ENCODE measurements around the gene SCYL1. TPM values are rescaled to one million over a fixed set of nuclear protein-coding genes. Genes with fewer than 3 reads are reported as not detected.

Gene SCYL1
- total and polyA plus RNA-seq, 8 donors, result 40.1 to 83.9 (median 43.1) TPM

DNA sequence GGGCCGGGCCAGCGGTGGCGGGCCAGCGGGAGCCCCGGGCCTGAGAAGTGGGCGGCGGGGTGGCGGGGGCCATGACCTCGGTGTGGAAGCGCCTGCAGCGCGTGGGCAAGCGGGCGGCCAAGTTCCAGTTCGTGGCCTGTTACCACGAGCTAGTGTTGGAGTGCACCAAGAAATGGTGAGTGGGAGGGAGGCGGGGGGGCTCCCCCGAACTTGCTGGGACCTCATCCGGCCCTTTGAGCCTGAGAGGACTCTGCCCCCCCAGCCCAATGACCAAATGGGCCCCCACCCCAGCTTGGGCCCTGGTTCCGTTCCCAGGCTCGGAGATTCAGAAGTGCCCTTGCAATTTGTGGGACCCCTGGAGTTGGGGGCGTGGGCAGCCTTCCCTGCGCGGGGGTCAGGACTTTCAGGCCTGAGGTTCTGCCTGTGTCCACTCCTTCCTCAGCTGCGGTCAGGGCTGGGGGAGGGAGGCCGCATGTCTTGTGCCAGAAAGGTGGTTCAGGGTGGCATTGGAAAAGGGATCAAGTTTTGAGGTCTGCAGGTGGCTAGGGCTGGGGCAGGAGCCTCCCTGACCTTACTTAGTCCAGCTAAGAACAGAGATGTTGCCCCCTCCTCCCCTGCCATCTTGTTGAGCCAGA, 51.5 kb downstream of the SCYL1 start:
- no peak for ATAC-seq
- H3K9me3 ChIP-seq, result no peaks in the 10 kb centered on the region
- WGBS, 2 donors, result 30 to 61% methylated on average over 11 to 26 of the region's 26 CpGs
- TF ChIP-seq CTCF (IDR thresholded peaks at IDR 0.05), result no peak
- peak in 2 of 6 donors; percentile 45 to 51 for DNase-seq
- no peak for FAIRE-seq
- intact Hi-C loops (cut with DNase I), result no loop called here
- H3K36me3 ChIP-seq, result no peaks in the 10 kb centered on the region
- peak overlapping the region in 3 of 4 donors; percentile 38 to 57 (median 55) for H3K27ac ChIP-seq
- no peaks in the 10 kb centered on the region for H3K27me3 ChIP-seq
- H3K4me1 ChIP-seq, result peaks cover 6 to 29% (median 9%) of the 10 kb centered on the region in 3 donors
- peak overlapping the region; percentile 23 to 88 (median 56) for H3K4me3 ChIP-seq

GRCh38 chr11:65576867-65577755, 52.2 kb downstream of the SCYL1 start:
- TF ChIP-seq CTCF (IDR thresholded peaks at IDR 0.05), result no peak
- Histone ChIP-seq H3K27me3 (no peaks in the 10 kb centered on the region), H3K4me1 (peaks cover 0 to 21% (median 6%) of the 10 kb centered on the region in 3 donors), H3K9me3 (no peaks in the 10 kb centered on the region), H3K4me3 (peak overlapping the region in 3 of 4 donors; percentile 23 to 88 (median 87)), H3K27ac (peak overlapping the region in 3 of 4 donors; percentile 28 to 57 (median 36)), H3K36me3 (no peaks in the 10 kb centered on the region)
- peak; percentile 6 to 46 (median 8) for ATAC-seq
- intact Hi-C loops (cut with DNase I), result no loop called here
- FAIRE-seq, result no peak
- 64% methylated on average over 18 of the region's 18 CpGs for WGBS, 2 donors
- peak in 5 of 6 donors; percentile 52 to 84 (median 76) for DNase-seq

GRCh38 chr11:65577756-65578109, 52.9 kb downstream of the SCYL1 start:
- no peaks in the 10 kb centered on the region for H3K9me3 ChIP-seq
- 55 to 58% methylated on average over 8 of the region's 8 CpGs for WGBS, 2 donors
- DNase-seq (no peak), ATAC-seq (no peak), FAIRE-seq (no peak)
- no peak for TF ChIP-seq CTCF (IDR thresholded peaks at IDR 0.05)
- no peaks in the 10 kb centered on the region for H3K27me3 ChIP-seq
- H3K4me1 ChIP-seq, result peaks cover 0 to 20% (median 6%) of the 10 kb centered on the region in 3 donors
- peak overlapping the region in 1 of 4 donors; percentile 88 for H3K4me3 ChIP-seq
- no peaks in the 10 kb centered on the region for H3K36me3 ChIP-seq
- H3K27ac ChIP-seq, result peak overlapping the region in 1 of 4 donors; percentile 57
- intact Hi-C loops (cut with DNase I), result no loop called here

DNA sequence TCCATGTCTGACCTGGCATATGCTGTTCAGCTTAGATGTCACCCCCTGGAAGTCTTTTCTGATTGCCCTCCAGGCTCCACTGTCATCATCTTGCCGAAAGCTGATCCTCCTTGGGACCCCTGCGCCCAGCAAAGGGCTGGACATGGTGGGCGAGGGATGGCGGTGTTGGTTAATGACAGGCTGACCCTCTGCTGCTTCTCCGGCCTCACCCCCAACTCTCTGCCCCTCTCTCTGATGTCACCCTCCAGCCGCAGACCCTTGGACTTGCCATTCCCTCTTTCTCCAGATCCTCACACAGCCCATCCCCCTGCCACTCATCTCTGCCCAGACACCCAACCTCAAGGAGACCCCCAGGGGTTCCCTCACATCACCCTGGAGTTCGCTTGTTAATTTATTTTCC, 53.3 kb downstream of the SCYL1 start:
- FAIRE-seq (no peak), ATAC-seq (no peak), DNase-seq (no peak)
- no peak for TF ChIP-seq CTCF (IDR thresholded peaks at IDR 0.05)
- no peaks in the 10 kb centered on the region for H3K36me3 ChIP-seq
- peaks cover 0 to 19% (median 6%) of the 10 kb centered on the region in 3 donors for H3K4me1 ChIP-seq
- H3K27ac ChIP-seq, result no peak overlapping the region
- WGBS, 2 donors, result 87 to 95% methylated on average over 7 of the region's 7 CpGs
- intact Hi-C loops (cut with DNase I), result no loop called here
- no peaks in the 10 kb centered on the region for H3K9me3 ChIP-seq
- no peaks in the 10 kb centered on the region for H3K27me3 ChIP-seq
- H3K4me3 ChIP-seq, result peak overlapping the region in 1 of 4 donors; percentile 88

All from pancreas (tissue), 10 donors.